NCI-H226 (cell line): ENCODE measurements around the gene CCDC200.
"Not testable (repeated sequence)": the region's sequence is repeated elsewhere in the genome, so short reads cannot be mapped to it uniquely, and the experiment has no call there.

Experiments
- DNase-seq: peaks from one replicate; pipeline ENCODE4 v3.0.0-alpha.2; 2015

The CCDC200 gene

GRCh38 chr17:43215341-43215740 lies 13.1 kb downstream of the CCDC200 start:
- no peak for DNase-seq

GRCh38 chr17:43213545-43213944 lies 14.9 kb downstream of the CCDC200 start:
- no peak for DNase-seq

GRCh38 chr17:43212641-43213490 lies 15.6 kb downstream of the CCDC200 start:
- DNase-seq: no peak

GRCh38 chr17:43211480-43212402 lies 16.7 kb downstream of the CCDC200 start, which contains the start of gene TMEM106A:
TMEM106A (plus strand) TSS chr17:43211875; CDS start chr17:43213042, 1,167 bp downstream.
- peak; percentile 74 for DNase-seq

- DNase-seq: no peak
These were observed 17.3 kb downstream of the CCDC200 start for GRCh38 chr17:43211123-43211479.

- no peak for DNase-seq
These were observed 17.8 kb downstream of the CCDC200 start for GRCh38 chr17:43210576-43210975.

GRCh38 chr17:43203013-43203412 lies 25.4 kb downstream of the CCDC200 start:
- DNase-seq: not testable (repeated sequence)

- DNase-seq: no peak
These were observed 28.3 kb downstream of the CCDC200 start for GRCh38 chr17:43200127-43200526.

- DNase-seq: no peak
These were observed 28.8 kb downstream of the CCDC200 start for GRCh38 chr17:43199633-43200032.

GRCh38 chr17:43193251-43193650 lies 35.2 kb downstream of the CCDC200 start:
- DNase-seq: no peak

- not testable (repeated sequence) for DNase-seq
These were observed 41.8 kb downstream of the CCDC200 start for GRCh38 chr17:43186656-43187055.

GRCh38 chr17:43183921-43184320 lies 44.5 kb downstream of the CCDC200 start:
- no peak for DNase-seq

- no peak for DNase-seq
These were observed 52.3 kb downstream of the CCDC200 start for GRCh38 chr17:43176119-43176570.

- no peak for DNase-seq
These were observed 53.0 kb downstream of the CCDC200 start for GRCh38 chr17:43175213-43176118.

GRCh38 chr17:43171586-43172487 lies 56.6 kb downstream of the CCDC200 start:
- peak; percentile 99 for DNase-seq
